HepG2 (cell line): ENCODE results near the gene SIN3A. TPM values are rescaled to one million over a fixed set of nuclear protein-coding genes. Genes with fewer than 3 reads are reported as not detected.
"Not testable (repeated sequence)": the region's sequence is repeated elsewhere in the genome, so short reads cannot be mapped to it uniquely, and the experiment has no call there.

ENCODE experiments used
- ATAC-seq: fragments of 200-7000 bp; cut with Tn5 transposase; 3 replicates; pipeline ENCODE4 v1.9.1; 2020; ENCODE audit warnings: mild to moderate bottlenecking, moderate library complexity
- BruUV-seq: library from RNA; stranded (reverse); fragments of 400-500 nt; replicated peaks from 2 replicates; lab custom pipeline; 2021; lab: Mats Ljungman, UMichigan
- CTCF ChIA-PET: fragments of 300-600 bp; formaldehyde crosslinking; extraction: SDS; loops from one replicate; lab custom pipeline; 2021; ENCODE audit warnings: low total read pairs, inconsistent platforms, low intra/inter-chr PET ratio; lab: Yijun Ruan, JAX
- POLR2A ChIA-PET: fragments of 350-600 bp; sonication (Branson Sonifier 250); formaldehyde crosslinking; loops from one replicate; lab custom pipeline; 2020; ENCODE audit warnings: antibody characterized with exemption, inconsistent platforms; lab: Yijun Ruan, JAX
- DNase-seq: peaks from one replicate; pipeline ENCODE4 v3.0.0-alpha.2; 2015; ENCODE audit warnings: low spot score
- FAIRE-seq: peaks from 3 replicates; lab custom pipeline; 2011; peaks lifted over from hg19 to GRCh38; lab: Jason Lieb, UNC
- H2AFZ ChIP-seq: one replicate; pipeline ENCODE4 v1.6.1; 2011; ENCODE audit warnings: low read length, inconsistent platforms
- H3K27ac ChIP-seq: fragments of 300-600 bp; 3 replicates; pipeline ENCODE4 v1.8.0; 2011; ENCODE audit warnings: mixed run types, mild to moderate bottlenecking, mixed read lengths, low read length, inconsistent platforms; ENCODE audit not compliant: insufficient read depth; ENCODE audit errors: extremely low read length
- H3K27me3 ChIP-seq, 2 experiments: fragments of 200-600 bp in 1 of 2; 2 replicates in 1 of 2; 3 replicates in 1 of 2; pipeline versions ENCODE4 v1.6.0 to v1.8.0; 2011; ENCODE audit warnings: low read length in 2 of 2, mild to moderate bottlenecking in 2 of 2, moderate library complexity in 2 of 2, inconsistent platforms in 1 of 2; ENCODE audit not compliant: insufficient read depth in 2 of 2, control insufficient read depth in 1 of 2
- H3K36me3 ChIP-seq, 2 experiments: fragments of 200-600 bp in 1 of 2; replicated peaks in 1 of 2; 2 replicates in 1 of 2; 3 replicates in 1 of 2; pipeline versions ENCODE4 v1.5.1 to v1.8.0; 2011; ENCODE audit warnings: low read length in 2 of 2, inconsistent platforms in 1 of 2; ENCODE audit not compliant: insufficient read depth in 2 of 2, control insufficient read depth in 1 of 2
- H3K4me1 ChIP-seq: 2 replicates; pipeline ENCODE4 v1.5.1; 2012; ENCODE audit warnings: low read length, inconsistent platforms; ENCODE audit not compliant: insufficient read depth
- H3K4me2 ChIP-seq: 2 replicates; pipeline ENCODE4 v1.6.0; 2011; ENCODE audit warnings: low read depth, low read length, inconsistent platforms
- H3K4me3 ChIP-seq, 3 experiments: fragments of 200-600 bp in 1 of 3; sonication (generic), shearing (Covaris generic) in 1 of 3; replicated peaks in 1 of 3; 2 replicates each; pipeline ENCODE4 v1.5.1; 2011 to 2016; ENCODE audit warnings: low read length in 3 of 3, inconsistent platforms in 2 of 3, low read depth in 2 of 3, mild to moderate bottlenecking in 2 of 3, control low read depth in 1 of 3, mixed read lengths in 1 of 3; ENCODE audit not compliant: insufficient read depth in 1 of 3
- H3K79me2 ChIP-seq: one replicate; pipeline ENCODE4 v1.6.1; 2011; ENCODE audit warnings: low read length, inconsistent platforms; ENCODE audit not compliant: insufficient read depth
- H3K9ac ChIP-seq: 2 replicates; pipeline ENCODE4 v1.6.0; 2011; ENCODE audit warnings: mild to moderate bottlenecking, low read depth, low read length, inconsistent platforms; ENCODE audit not compliant: insufficient read depth
- H3K9me3 ChIP-seq: 2 replicates; pipeline ENCODE4 v1.5.1; 2012; ENCODE audit warnings: mild to moderate bottlenecking, low read length
- H4K20me1 ChIP-seq: 2 replicates; pipeline ENCODE4 v1.6.0; 2011; ENCODE audit warnings: inconsistent platforms, mild to moderate bottlenecking, low read length, moderate library complexity; ENCODE audit not compliant: insufficient read depth
- CHD2 ChIP-seq: IDR thresholded peaks from 2 replicates; pipeline ENCODE4 v1.6.1; 2011; ENCODE audit warnings: low read depth, low read length, improper control_type of control experiment
- MBNL3 ChIP-seq: fragments of 250-450 bp; sonication (Bioruptor Pico); conservative IDR thresholded peaks from 2 replicates; pipeline ENCODE4 v1.8.0; 2022; ENCODE audit warnings: mild to moderate bottlenecking, inconsistent platforms
- WGBS: methylation state at CpG from one replicate; pipeline ENCODE4 v1.1.6; 2017; ENCODE audit warnings: low lambda C conversion rate; 5-methylcytosine and 5-hydroxymethylcytosine counted together
- in situ Hi-C: cut with HindIII; loops from 2 replicates; pipeline ENCODE4 v1.10.0; 2017; ENCODE audit warnings: low pct_unique_long_range_greater_than_20kb; ENCODE audit not compliant: extremely low pct_ligation_motif_present
- intact Hi-C: fragments of 100-400 bp; cut with micrococcal nuclease; formaldehyde crosslinking; loops from one replicate; pipeline ENCODE4 v1.10.0; 2022; ENCODE audit not compliant: unreplicated experiment
- polyA plus RNA-seq, 8 experiments: library from polyadenylated mRNA; depleted of rRNA in 3 of 8; stranded (reverse) in 7 of 8; unstranded in 1 of 8; fragments of >200 nt; fragmentation: Illumina TruSeq in 4 of 8; extraction: Trizol in 4 of 8; gene quantifications; 2 replicates each; pipeline versions ENCODE4 v1.2.1 to v1.2.3, GENCODE V29; 2011 to 2016; ENCODE audit warnings: low read depth in 4 of 8, missing spikeins in 1 of 8, mixed read lengths in 1 of 8; ENCODE audit not compliant: insufficient read depth in 1 of 8
- total RNA-seq, 5 experiments: library from RNA; depleted of rRNA; stranded (reverse); fragments of >200 nt; fragmentation: Illumina TruSeq; extraction: Trizol; gene quantifications; 2 replicates each; pipeline ENCODE4 v1.2.3, GENCODE V29; 2016; ENCODE audit warnings: low read depth in 1 of 5
- TF ChIP-seq, protein P1 (sequence below): sonication (generic); formaldehyde crosslinking; IDR thresholded peaks from 2 replicates; pipeline ENCODE4 v1.5.0; 2020; ENCODE audit warnings: mild to moderate bottlenecking, missing genetic modification reagents, moderate library complexity

The SIN3A gene
- total and polyA plus RNA-seq, 2 of the 13 experiments (the other 11 are each of a cell fraction or from before 2014, with no cell fraction given), result 16.1 to 28.1 TPM

- H3K36me3 ChIP-seq, intact Hi-C loops, in situ Hi-C loops, BruUV-seq, ATAC-seq, H3K9me3 ChIP-seq, H3K9ac ChIP-seq, FAIRE-seq, H2AFZ ChIP-seq, DNase-seq, H3K27ac ChIP-seq, CTCF ChIA-PET, H3K27me3 ChIP-seq, H3K4me3 ChIP-seq, H4K20me1 ChIP-seq, H3K4me2 ChIP-seq, POLR2A ChIA-PET, H3K79me2 ChIP-seq: not testable (repeated sequence)
- H3K4me1 ChIP-seq, result peaks cover 14% of the 10 kb centered on the region
- TF ChIP-seq CHD2, result peak; percentile 65; the same call in 1 of the 2 replicates
- WGBS, result 14% methylated on average over 7 of the region's 7 CpGs
Observed at GRCh38 chr15:75332093-75332492, 119.4 kb downstream of the SIN3A start.

DNA sequence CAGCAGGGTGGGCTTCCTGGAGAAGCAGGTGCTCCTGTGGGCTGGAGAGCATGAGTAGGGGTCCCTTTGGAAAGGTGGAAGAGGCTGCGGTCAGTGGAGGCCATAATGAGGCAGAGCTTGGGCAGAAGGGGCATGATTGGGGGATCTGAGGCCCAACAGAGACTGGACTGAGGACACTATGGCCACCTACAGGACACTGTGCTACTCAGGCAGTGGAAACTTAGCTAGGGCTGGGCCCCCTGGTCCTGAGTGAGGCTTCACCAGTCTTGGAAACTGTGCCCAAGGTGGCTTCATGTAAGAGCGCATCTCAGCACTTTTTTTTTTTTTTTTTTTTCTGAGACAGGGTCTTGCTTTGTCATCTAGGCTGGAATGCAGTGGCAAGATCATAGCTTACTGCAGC, 121.9 kb downstream of the SIN3A start:
- in situ Hi-C loops, result no loop called here
- no peaks in the 10 kb centered on the region for H4K20me1 ChIP-seq
- H3K27me3 ChIP-seq, result peaks cover 0 to 4% of the 10 kb centered on the region in 2 experiments; a peak in 2 of 5 replicates
- no peaks in the 10 kb centered on the region for H3K79me2 ChIP-seq
- WGBS, result 62% methylated on average over 2 of the region's 2 CpGs
- no peak for DNase-seq
- peaks cover 7% of the 10 kb centered on the region for H3K4me1 ChIP-seq
- no peak overlapping the region for H2AFZ ChIP-seq
- intact Hi-C loops, result no loop called here
- peak overlapping the region; percentile 44 for H3K4me2 ChIP-seq
- no peak for FAIRE-seq
- peak; percentile 91 for ATAC-seq
- H3K9me3 ChIP-seq, result no peaks in the 10 kb centered on the region
- peak overlapping the region in 1 of 3 experiments; percentile 27; a peak in 1 of 6 replicates for H3K4me3 ChIP-seq
- ChIA-PET POLR2A (interaction anchor here (0.6 to 2.6 kb wide), 4 partner anchors 39 to 335 kb away, joined by 3 to 9 read pairs (median 4); partner anchors contain the start of genes IMP3, MAN2C1 and PPCDC), CTCF (no interaction called here)
- BruUV-seq, result no TSS peak
- no peak overlapping the region for H3K27ac ChIP-seq
- TF ChIP-seq, protein P1, sequence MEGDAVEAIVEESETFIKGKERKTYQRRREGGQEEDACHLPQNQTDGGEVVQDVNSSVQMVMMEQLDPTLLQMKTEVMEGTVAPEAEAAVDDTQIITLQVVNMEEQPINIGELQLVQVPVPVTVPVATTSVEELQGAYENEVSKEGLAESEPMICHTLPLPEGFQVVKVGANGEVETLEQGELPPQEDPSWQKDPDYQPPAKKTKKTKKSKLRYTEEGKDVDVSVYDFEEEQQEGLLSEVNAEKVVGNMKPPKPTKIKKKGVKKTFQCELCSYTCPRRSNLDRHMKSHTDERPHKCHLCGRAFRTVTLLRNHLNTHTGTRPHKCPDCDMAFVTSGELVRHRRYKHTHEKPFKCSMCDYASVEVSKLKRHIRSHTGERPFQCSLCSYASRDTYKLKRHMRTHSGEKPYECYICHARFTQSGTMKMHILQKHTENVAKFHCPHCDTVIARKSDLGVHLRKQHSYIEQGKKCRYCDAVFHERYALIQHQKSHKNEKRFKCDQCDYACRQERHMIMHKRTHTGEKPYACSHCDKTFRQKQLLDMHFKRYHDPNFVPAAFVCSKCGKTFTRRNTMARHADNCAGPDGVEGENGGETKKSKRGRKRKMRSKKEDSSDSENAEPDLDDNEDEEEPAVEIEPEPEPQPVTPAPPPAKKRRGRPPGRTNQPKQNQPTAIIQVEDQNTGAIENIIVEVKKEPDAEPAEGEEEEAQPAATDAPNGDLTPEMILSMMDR (CRISPR knock-in tag), result peak; percentile 29; the same call in 1 of the 2 replicates
- TF ChIP-seq MBNL3 (CRISPR knock-in tag), result no peak
- 0 out of 2 replicates have a peak overlapping the region, but pooled peaks have one; percentile 15 for H3K9ac ChIP-seq
- H3K36me3 ChIP-seq, result no peaks in the 10 kb centered on the region
